Mucosa of rectum (tissue), 2 donors: ENCODE measurements around the gene GP1BB.

Source experiments
- H3K27ac ChIP-seq, 2 donors: one replicate each; pipeline ENCODE4 v1.7.0; 2013; ENCODE audit warnings: inconsistent platforms in 2 of 2, low read depth in 2 of 2, low read length in 2 of 2
- H3K27me3 ChIP-seq, 2 donors: one replicate each; pipeline ENCODE4 v1.7.0; 2013; ENCODE audit warnings: low read length in 2 of 2; ENCODE audit not compliant: control insufficient read depth in 2 of 2, insufficient read depth in 2 of 2
- H3K36me3 ChIP-seq, 2 donors: one replicate each; pipeline ENCODE4 v1.7.0; 2013; ENCODE audit warnings: low read length in 2 of 2; ENCODE audit not compliant: control insufficient read depth in 2 of 2, insufficient read depth in 2 of 2
- H3K4me1 ChIP-seq, 2 donors: one replicate each; pipeline ENCODE4 v1.7.0; 2013; ENCODE audit warnings: low read length in 2 of 2, mild to moderate bottlenecking in 1 of 2; ENCODE audit not compliant: control insufficient read depth in 2 of 2, insufficient read depth in 2 of 2
- H3K4me3 ChIP-seq, 2 donors: one replicate each; pipeline ENCODE4 v1.7.0; 2013; ENCODE audit warnings: low read length in 2 of 2
- H3K9ac ChIP-seq, 2 donors: one replicate each; pipeline ENCODE4 v1.7.0; 2013; ENCODE audit warnings: low read length in 2 of 2, low read depth in 1 of 2, mild to moderate bottlenecking in 1 of 2
- H3K9me3 ChIP-seq, 2 donors: one replicate each; pipeline ENCODE4 v1.7.0; 2013; ENCODE audit warnings: low read length in 2 of 2; ENCODE audit not compliant: control insufficient read depth in 2 of 2
- donor health status: healthy.
- donor health status: Normal muscosa, but diverticular disease.

The GP1BB gene

DNA sequence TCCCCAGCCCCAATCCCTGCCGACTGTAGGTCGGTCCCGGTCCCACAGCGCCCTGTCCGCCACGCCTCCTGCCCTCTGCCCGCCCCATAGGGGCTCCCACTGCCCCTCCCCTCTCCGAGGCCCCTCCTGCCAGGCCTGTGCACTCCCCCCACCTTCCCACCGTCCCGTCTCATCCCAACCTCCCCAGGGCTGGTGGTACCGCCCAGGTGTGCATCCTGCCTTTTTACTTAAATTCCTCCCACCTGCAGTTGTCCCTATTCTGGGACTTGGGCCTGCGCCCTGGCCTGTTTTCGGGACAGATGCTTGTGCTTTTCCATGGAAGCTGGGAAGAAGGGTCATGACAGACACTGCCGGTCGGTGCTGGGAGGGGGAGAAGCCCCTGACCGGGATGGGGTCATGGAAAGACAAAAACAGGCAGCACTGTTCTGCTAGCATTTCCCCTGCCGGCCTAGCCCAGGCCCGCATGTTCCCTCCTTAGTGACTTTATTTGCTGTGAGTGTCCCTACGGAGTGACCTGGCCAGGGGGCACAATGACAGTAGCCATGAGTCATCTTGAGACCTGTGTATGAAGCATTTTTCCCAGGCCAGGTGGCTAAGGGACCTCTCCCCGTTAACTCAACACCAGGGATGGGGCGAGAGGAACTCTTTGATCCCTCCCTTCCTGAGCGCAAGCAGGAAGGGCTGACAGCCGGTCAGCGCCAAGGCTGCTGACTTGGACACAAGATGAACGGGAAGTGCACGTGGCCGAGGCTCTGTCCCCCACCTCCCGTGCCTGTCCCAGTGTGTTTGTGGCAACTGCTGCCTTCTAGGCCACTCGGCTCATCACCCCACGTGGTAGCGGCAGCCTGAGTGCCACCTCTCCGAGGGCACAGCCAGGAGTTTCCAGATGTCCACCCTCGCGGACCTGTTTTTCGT is 44.3 kb downstream of the GP1BB start:
- H3K36me3 ChIP-seq: no peaks in the 10 kb centered on the region
- no peak overlapping the region for H3K9ac ChIP-seq
- peaks cover 49 to 68% of the 10 kb centered on the region in 2 donors for H3K27me3 ChIP-seq
- H3K9me3 ChIP-seq: no peaks in the 10 kb centered on the region
- H3K4me1 ChIP-seq: peaks cover 0 to 3% of the 10 kb centered on the region in 2 donors
- H3K4me3 ChIP-seq: no peak overlapping the region
- H3K27ac ChIP-seq: no peak overlapping the region

DNA sequence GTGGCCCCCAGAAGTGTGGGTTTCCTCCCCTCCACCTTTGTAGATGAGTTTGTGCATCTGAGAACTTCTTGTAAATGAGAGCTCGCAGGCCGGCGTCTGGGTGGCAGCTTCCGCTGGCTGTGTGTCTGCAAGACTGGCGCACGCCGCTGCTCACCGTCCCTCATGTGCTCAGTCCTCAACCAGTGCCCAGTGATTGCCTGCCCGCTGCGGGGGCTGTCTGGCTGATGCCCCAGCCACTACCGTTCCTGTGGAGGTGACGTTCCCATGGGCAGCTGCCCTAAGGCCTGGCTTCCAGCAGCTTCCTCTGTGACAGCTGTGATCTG is 46.0 kb downstream of the GP1BB start:
- H3K27ac ChIP-seq: no peak overlapping the region
- no peak overlapping the region for H3K9ac ChIP-seq
- peaks cover 0 to 3% of the 10 kb centered on the region in 2 donors for H3K4me1 ChIP-seq
- H3K9me3 ChIP-seq: no peaks in the 10 kb centered on the region
- peaks cover 40 to 56% of the 10 kb centered on the region in 2 donors for H3K27me3 ChIP-seq
- no peak overlapping the region for H3K4me3 ChIP-seq
- no peaks in the 10 kb centered on the region for H3K36me3 ChIP-seq

DNA sequence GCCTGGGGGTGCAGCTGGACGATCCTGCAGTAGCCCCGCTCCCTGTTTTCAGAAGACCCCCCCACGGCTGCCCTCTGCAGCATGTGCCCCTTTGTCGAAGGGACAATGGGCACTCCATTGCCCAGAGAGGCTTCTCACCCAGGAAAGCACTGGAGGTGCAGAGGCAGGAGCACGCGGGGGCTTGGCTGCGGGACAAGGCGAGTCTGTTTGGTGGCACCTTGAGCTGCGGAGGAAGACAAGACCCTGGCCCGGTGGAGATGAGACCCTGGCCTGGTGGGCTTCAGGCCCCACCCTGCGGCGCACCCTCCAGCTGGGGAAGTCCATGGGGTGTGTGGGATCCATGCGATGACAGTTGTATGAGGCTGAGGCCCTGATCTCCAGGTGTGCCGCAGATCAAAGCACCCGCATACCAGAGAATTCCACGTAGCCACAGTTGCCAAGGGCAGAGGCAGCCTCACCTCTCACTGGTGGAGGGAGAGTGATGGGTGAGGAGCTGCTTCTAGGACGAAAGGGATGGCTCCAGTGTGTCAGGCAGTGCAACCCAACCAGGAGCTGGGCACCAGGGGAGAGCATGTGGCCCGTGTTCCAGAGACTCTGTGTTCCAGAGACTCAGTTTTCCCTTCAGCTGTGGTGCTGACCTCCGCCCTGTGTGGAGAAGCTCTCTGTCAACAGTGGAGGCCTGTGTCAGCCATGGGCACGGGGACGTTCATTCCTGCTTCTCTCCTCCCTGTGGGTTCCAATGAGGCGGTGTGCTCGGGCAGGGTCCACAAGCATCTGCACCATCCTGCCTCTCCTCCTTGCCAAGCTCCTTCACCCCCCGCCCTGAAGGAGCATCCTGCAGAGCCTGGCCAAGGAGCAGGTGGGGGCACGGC is 47.2 kb downstream of the GP1BB start:
- no peak overlapping the region for H3K9ac ChIP-seq
- H3K9me3 ChIP-seq: no peaks in the 10 kb centered on the region
- H3K4me1 ChIP-seq: peaks cover 0 to 3% of the 10 kb centered on the region in 2 donors
- H3K27ac ChIP-seq: no peak overlapping the region
- no peak overlapping the region for H3K4me3 ChIP-seq
- peaks cover 30 to 47% of the 10 kb centered on the region in 2 donors for H3K27me3 ChIP-seq
- H3K36me3 ChIP-seq: no peaks in the 10 kb centered on the region

DNA sequence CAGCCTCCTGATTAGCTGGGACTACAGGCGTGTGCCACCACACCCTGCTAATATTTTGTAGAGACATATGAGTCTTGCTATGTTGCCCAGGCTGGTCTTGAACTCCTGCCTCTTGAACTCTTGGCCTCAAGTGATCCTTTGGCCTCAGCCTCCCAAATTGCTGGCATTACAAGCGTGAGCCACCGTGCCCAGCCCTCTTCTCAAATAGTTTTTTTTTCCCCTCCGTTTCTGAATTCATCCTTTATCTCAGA is 49.0 kb downstream of the GP1BB start:
- Histone ChIP-seq H3K9me3 (no peaks in the 10 kb centered on the region), H3K36me3 (no peaks in the 10 kb centered on the region), H3K9ac (no peak overlapping the region), H3K4me3 (no peak overlapping the region), H3K27me3 (peaks cover 27 to 44% of the 10 kb centered on the region in 2 donors), H3K27ac (no peak overlapping the region), H3K4me1 (no peaks in the 10 kb centered on the region)

DNA sequence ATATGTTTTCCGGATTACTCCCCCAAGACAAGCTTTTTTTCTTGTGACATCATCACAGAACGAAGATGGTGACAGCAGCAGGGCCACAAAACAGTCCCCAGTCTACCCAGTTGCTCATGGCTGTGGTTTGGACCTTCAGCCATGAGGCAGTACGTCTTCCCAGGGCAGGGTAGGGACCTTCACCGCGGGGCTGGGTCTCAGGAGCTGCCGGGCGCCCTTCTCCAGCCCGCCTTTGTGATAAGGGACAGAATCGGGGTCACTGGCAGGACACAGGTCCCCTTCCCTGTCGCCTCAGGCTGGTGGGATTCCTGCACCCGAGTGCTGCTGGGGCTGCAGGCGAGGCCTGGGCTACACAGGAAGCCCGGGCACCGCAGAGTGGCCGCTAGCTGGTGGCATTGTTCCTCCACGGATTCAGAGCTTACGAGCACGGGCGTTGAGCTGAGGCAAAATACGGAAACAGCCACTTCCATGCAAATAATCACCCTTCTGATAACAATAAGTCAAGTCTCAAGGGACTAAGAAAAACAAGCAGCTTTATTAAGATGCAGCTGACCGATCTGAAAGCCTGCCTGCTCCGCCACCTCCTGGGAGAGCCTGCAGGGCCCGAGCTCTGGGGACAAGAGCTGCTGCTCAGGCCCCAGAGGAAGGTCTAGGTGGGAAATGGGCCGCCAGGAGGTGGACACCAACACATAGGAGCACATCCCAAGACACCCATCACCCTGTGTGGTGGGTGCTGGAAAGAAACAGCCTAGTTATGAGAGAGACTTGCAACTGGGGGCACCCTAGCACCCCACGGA is 49.5 kb downstream of the GP1BB start:
- Histone ChIP-seq H3K36me3 (no peaks in the 10 kb centered on the region), H3K27me3 (peaks cover 22 to 39% of the 10 kb centered on the region in 2 donors), H3K4me3 (no peak overlapping the region), H3K4me1 (no peaks in the 10 kb centered on the region), H3K9ac (no peak overlapping the region), H3K9me3 (no peaks in the 10 kb centered on the region), H3K27ac (no peak overlapping the region)

DNA sequence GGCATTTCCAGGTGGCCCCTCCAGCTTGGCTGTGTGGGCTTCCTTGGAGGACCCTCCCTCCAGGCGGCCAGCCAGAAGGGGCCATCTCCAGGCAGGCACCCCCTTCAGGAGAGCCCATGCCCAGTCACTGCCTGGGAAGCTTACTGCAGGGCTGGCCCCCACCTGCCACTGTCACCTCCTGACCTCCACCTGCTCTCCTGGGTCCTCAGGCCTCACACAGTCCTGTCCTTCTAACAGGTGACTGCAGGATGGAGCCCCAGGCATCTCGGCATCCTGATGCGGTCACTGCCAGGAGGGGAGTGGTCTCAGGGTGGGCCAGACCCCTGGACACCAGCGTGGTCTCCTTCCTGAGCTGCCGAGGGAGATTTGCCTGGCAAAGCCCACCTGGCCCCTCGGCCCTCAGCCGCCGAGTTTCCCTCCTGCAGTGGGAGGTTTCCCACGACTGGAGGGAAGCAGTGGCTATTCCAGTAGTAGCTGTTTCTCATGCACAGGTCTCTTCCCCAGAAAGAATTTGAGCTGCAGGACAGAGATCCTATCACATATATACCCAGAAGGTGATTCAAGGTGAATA is 50.2 kb downstream of the GP1BB start:
- H3K9ac ChIP-seq: no peak overlapping the region
- no peak overlapping the region for H3K27ac ChIP-seq
- H3K36me3 ChIP-seq: no peaks in the 10 kb centered on the region
- H3K9me3 ChIP-seq: no peaks in the 10 kb centered on the region
- no peaks in the 10 kb centered on the region for H3K4me1 ChIP-seq
- peaks cover 17 to 32% of the 10 kb centered on the region in 2 donors for H3K27me3 ChIP-seq
- H3K4me3 ChIP-seq: no peak overlapping the region
